SKM-1 treated with dmso at 0.1 percent for 144 hours (cell line): ENCODE measurements around the gene ELOA2.
"Not testable (repeated sequence)": the region's sequence is repeated elsewhere in the genome, so short reads cannot be mapped to it uniquely, and the experiment has no call there.

Source experiments
- DNase-seq: peaks from one replicate; lab custom pipeline; 2025; ENCODE audit not compliant: unreplicated experiment; lab: John Stamatoyannopoulos, UW

Gene ELOA2

GRCh38 chr18:47022821-47023220 is 12.6 kb downstream of the ELOA2 start:
- not testable (repeated sequence) for DNase-seq

GRCh38 chr18:47020757-47021156 is 14.7 kb downstream of the ELOA2 start:
- DNase-seq: not testable (repeated sequence)

GRCh38 chr18:47019870-47020269 is 15.6 kb downstream of the ELOA2 start:
- DNase-seq: not testable (repeated sequence)
